Activated CD4-positive, CD25-positive, alpha-beta regulatory T cell treated with anti-CD3 and anti-CD28 coated beads, Interleukin-2, amount 50 U/mL, for 24 hours (primary cell): Measurements from ENCODE around the gene FBXL16.
"Not testable (repeated sequence)": the region's sequence is repeated elsewhere in the genome, so short reads cannot be mapped to it uniquely, and the experiment has no call there.

Experiments
- ATAC-seq, 2 donors: fragments of 150-1000 bp; cut with Tn5 transposase; one replicate each; pipeline ENCODE4 v1.10.0; 2021; ENCODE audit warnings: mild to moderate bottlenecking in 1 of 2, moderate library complexity in 1 of 2

Gene FBXL16

GRCh38 chr16:705431-706188 is at the start of gene FBXL16:
Gene FBXL16, minus strand, starts transcription at chr16:705801. Its CDS starts 8,396 bp downstream, at chr16:697405.
- ATAC-seq = no peak

DNA sequence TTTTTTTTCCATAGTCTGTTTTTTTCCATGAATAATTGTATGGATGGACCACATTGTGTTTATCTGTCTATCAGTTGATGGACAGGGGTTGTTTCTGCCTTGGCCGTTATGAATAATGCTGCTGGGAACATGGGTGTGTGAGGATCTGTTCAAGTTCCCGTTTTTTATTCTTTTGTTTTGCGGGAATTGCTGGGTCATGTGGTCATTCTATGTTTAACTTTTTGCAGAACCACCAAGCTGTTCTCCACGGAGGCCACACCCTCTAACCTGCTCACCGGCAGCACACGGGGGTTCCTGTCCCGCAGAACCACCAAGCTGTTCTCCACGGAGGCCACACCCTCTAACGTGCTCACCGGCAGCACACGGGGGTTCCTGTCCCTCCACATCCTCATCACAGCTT is 49.1 kb upstream of the FBXL16 start:
- no peak for ATAC-seq

DNA sequence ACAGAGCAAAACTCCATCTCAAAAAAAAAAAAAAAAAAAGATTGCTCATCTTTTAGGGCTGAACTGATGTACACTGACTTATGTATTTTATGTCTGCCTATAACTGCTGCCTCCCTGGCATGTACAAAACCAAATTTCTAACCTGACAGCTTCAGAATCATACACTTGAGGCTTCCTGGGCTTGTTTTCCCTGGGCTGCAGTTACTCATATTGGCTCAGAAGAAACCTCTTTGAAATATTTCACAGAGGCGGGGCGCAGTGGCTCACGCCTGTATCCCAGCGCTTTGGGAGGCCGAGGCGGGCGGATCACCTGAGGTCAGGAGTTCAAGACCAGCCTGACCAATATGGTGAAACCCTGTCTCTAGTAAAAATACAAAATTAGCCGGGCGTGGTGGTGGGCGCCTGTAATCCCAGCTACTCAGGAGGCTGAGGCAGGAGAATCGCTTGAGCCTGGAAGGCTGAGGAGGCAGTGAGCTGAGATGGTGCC is 48.6 kb upstream of the FBXL16 start:
- ATAC-seq = not testable (repeated sequence)

- no peak for ATAC-seq
These were observed 46.4 kb upstream of the FBXL16 start for GRCh38 chr16:752007-752312.

- ATAC-seq = no peak
These were observed 45.8 kb upstream of the FBXL16 start for GRCh38 chr16:751152-752006.

GRCh38 chr16:750485-750884 is 44.9 kb upstream of the FBXL16 start:
- ATAC-seq = no peak

- no peak for ATAC-seq
These were observed 43.4 kb upstream of the FBXL16 start for GRCh38 chr16:749010-749409.

GRCh38 chr16:747978-748746 is 42.6 kb upstream of the FBXL16 start:
- ATAC-seq = no peak

- ATAC-seq = no peak
These were observed 41.0 kb upstream of the FBXL16 start for GRCh38 chr16:746637-747036.

GRCh38 chr16:745739-746138 is 40.1 kb upstream of the FBXL16 start:
- no peak for ATAC-seq

DNA sequence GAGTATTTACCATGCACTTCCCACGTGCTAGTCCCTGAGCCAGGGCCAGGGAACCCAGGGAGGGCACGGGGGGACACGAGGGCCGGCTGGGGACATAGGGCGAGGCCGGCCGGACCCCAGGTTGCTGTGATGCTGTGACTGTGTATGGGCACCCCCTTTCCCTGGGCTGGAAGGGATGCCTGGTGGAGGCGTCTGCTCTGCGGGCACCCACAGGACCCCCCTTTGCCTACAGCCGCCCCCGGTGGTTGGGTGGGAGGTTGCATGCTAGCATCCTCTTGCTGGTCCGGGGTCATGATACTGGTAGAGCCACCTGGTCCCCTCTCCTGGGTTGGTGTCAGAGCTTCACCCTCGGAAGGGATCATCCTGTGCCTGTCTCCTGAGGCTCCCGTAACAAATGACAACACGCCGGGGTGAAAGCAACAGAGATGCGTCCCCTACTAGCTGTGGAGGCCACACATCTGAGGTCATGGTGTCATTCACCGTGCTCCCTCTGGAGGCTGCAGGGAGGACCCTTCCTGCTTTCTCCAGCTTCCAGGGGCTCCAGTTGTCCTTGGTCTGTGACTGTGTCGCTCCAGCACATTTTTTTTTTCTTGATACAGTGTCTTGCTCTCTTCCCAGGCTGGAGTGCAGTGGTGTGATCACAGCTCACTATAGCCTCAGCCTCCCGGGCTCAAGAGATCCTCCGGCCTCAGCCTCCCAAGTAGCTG is 38.3 kb upstream of the FBXL16 start:
- ATAC-seq = no peak

DNA sequence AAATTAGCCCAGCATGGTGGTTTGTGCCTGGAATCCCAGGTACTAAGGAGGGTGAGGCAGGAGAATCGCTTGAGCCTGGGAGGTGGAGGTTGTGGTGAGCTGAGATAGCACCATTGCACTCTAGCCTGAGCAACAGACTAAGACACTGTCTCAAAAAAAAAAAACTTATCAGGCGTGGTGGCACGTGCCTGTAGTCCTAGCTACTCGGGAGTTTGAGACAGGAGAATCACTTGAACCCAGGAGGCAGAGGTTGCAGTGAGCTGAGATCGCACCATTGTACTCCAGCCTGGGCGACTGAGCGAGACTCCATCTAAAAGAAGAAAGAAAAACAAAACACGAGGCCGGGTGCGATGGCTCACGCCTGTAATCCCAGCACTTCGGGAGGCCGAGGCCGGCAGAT is 37.3 kb upstream of the FBXL16 start:
- not testable (repeated sequence) for ATAC-seq

- ATAC-seq = no peak
These were observed 36.5 kb upstream of the FBXL16 start for GRCh38 chr16:741986-742629.

DNA sequence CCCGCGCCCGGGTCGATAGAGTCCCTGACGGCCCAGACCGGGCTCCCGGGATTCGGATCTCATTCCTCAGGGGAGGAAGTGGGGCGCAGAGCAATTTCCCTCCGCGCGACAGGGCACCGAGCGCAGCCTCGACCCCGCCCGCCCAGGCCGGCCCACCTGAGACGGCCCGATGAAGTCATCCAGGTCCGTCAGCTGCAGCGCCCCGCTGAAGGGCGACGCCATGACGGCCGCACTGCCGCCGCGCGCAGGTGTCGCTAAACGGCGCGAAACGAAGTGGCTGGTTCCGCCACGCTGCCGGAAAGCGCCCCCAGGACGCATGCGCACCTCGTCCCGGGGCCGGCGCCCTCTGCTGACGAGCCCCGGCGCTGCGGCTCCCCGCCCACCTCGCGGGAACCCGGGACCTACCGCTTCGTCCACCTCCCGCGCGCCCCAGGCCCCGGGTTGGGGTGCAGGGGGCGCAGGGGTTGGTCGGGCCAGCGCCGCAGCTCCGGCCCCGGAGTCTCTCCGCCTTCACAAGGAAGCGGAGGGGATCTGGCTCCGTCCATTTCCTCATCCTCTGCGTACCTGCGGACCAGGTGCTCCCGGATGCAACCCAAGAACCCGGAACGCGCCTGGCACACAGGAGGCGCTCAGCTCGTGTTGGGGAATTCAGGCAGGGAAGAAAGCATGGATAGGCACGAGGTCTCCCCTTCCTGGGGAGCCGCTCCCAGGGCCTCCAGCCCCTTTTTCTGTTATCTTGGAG is 35.3 kb upstream of the FBXL16 start, which contains the start of gene CIAO3:
TSS of gene CIAO3 (minus strand) at position 234 of the 742 bp plus-strand sequence. CDS start at position 222, 12 bp downstream.
- peak; percentile 77 to 80 for ATAC-seq

GRCh38 chr16:740459-740763 is 34.8 kb upstream of the FBXL16 start:
- ATAC-seq = no peak

DNA sequence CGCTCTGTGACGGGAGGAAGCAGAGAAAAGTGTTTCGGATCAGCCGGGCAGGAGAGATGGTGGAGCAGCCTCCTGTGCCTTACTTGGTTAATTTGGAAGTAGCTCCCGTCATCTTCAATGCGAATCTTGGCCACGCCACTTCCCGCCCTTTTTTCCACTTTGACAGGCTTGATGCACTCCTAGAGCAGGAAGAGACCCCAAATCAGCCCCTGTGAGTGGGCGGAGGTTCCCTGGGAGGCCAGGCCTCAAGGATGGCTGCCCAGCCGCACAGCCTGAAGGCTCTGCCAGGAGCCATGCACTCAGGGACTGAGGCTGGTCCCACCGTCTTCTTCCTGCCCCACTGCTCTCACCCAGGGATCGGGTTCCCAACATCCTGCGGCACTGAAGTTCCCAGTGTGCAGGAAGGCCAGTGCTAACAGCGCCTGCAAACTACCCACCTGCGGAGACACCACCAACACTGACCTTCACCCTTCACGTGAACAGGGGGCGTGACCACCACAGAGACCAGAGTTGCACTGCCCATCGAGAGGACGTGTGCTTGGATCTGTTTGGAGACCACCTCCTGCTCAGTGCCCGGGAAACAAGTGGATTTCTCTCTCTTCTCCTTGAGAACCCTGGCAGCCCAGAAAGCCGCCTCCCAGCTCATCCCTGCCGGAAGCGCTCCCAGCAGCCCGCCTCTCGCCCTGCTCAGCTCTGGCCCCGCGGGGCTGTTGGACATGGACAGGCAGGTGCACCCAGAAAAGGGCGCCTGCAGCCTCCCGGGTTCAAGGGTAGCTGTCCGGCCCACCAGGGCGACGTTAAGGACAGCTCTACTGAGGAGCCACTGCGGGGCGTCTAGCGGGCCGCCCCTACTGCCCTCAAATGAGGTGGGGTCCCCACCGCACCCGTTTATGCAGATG is 34.2 kb upstream of the FBXL16 start:
- no peak for ATAC-seq

GRCh38 chr16:736936-737481 is 31.4 kb upstream of the FBXL16 start:
- ATAC-seq = no peak

DNA sequence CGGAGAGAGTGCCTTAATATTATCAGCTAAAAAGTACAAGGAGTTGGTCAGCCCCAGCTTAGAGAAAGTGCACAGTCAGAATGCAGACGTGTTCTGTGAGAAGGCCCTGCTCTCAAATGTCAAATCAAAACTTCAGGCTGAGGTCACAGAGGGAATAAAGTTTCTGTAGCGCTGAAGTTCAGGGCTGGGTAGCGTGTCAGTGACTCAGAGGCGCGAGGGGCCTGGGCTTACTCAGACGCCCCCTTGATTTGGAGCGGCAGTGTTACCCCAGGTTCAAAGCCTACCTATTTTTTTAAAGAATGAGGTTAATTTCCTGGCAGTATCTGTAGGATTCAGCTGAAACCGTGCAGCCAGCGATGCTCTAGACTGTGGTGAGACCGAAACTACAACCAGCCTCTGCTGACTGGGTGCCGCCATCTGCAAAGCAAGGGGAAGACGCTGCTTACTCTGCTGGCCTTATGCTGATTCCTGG is 30.4 kb upstream of the FBXL16 start:
- ATAC-seq = peak; percentile 70 to 74

- no peak for ATAC-seq
These were observed 29.6 kb upstream of the FBXL16 start for GRCh38 chr16:734981-735881.
